Measurements from ENCODE around the gene OXNAD1.

- no peak for TF ChIP-seq POLR2A (IDR thresholded peaks at IDR 0.05; ENCODE audit: low read length)
- no peak for TF ChIP-seq GATA1 (IDR thresholded peaks at IDR 0.05; ENCODE audit: low read depth, low read length)
Observed at GRCh38 chr3:16347548-16347947, 82.5 kb downstream of the OXNAD1 start.

Data from erythroblast (primary cell).